22Rv1 (cell line): Measurements from ENCODE around the gene KRTAP10-11.

Experiments used
- H3K27ac ChIP-seq: fragments of 450-650 bp; 2 replicates; pipeline ENCODE4 v1.5.1; 2017
- CTCF ChIP-seq: fragments of 450-650 bp; IDR thresholded peaks from 2 replicates; pipeline ENCODE4 v1.5.1; 2017; ENCODE audit warnings: mild to moderate bottlenecking
- ZFX ChIP-seq: fragments of 450-650 bp; IDR thresholded peaks from 2 replicates; pipeline ENCODE4 v1.6.1; 2017; ENCODE audit warnings: antibody characterized with exemption, borderline replicate concordance

Gene KRTAP10-11

GRCh38 chr21:44691686-44692085 lies 45.5 kb downstream of the KRTAP10-11 start:
- TF ChIP-seq CTCF (no peak), ZFX (no peak)
- H3K27ac ChIP-seq = no peak overlapping the region

GRCh38 chr21:44692798-44693512 lies 46.7 kb downstream of the KRTAP10-11 start:
- H3K27ac ChIP-seq = no peak overlapping the region
- no peak for TF ChIP-seq CTCF
- TF ChIP-seq ZFX = no peak

- no peak overlapping the region for H3K27ac ChIP-seq
- no peak for TF ChIP-seq ZFX
These were observed 48.6 kb downstream of the KRTAP10-11 start for GRCh38 chr21:44694776-44695175.

GRCh38 chr21:44695184-44695583 lies 49.0 kb downstream of the KRTAP10-11 start:
- no peak overlapping the region for H3K27ac ChIP-seq
- TF ChIP-seq ZFX (no peak), CTCF (no peak)

GRCh38 chr21:44695641-44696040 lies 49.4 kb downstream of the KRTAP10-11 start:
- TF ChIP-seq CTCF (no peak), ZFX (no peak)

DNA sequence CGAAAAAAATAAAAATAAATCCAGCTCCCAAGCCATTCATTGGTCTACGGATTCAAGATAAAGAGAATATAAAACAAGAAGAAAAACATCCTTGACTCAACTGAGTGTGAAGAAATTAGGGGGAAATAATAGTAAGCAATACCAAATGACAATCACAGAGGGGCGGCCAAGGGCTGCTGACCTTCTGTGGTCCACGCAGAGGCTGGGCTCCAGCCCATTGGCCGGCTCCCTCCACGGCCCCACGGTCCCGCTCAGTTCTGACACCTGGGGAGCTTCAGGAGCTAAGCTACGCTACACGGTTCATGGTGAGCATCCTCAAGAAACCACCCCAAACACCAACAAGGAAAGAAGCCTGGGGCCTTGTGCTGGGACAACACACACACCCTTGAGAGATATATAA lies 50.4 kb downstream of the KRTAP10-11 start:
- no peak overlapping the region for H3K27ac ChIP-seq
- TF ChIP-seq CTCF = no peak
- TF ChIP-seq ZFX = no peak

More at GRCh38 chr21:44695641-44696040, 49.4 kb downstream of the KRTAP10-11 start:
- no peak overlapping the region for H3K27ac ChIP-seq
